ENCODE data around the gene MACROD2.
"Not testable (repeated sequence)": the region's sequence is repeated elsewhere in the genome, so short reads cannot be mapped to it uniquely, and the experiment has no call there.

MACROD2 gene

DNA sequence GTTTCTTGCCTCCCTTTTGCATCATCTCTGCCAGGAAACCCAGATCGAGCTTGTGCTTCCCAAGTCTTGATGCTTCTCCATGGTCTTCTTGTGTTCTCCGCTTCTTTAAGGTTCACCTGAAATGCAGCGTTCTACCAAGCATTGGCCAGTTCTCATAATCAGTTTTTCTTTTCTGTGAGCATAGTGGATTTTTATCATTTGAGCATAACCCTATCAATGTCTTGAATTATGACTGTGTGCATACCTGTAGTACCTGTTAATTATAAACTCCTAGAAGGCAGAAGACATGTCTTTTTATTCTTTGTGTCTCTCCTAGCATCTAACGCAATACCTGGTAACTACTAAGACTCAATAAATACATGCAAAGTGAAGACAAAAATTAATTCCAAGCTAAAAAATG lies 1146.5 kb downstream of the MACROD2 start:
- DNase-seq = no peak

DNA sequence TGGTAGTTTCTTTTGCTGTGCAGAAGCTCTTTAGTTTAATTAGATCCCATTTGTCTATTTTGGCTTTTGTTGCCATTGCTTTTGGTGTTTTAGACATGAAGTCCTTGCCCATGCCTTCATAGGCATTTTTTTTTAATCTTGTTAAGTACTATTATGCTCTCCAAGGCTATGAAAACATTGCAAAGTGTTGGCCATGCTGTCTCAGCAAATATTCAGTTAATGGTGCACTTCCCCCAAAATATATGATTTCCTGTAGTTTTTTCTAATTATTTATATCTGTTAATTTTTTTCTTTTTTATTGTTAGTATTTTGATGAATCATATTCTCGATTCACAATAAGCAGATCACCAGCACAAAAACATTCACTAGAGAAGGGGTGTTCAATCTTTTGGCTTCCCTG lies 1148.2 kb downstream of the MACROD2 start:
- no peak for DNase-seq

DNA sequence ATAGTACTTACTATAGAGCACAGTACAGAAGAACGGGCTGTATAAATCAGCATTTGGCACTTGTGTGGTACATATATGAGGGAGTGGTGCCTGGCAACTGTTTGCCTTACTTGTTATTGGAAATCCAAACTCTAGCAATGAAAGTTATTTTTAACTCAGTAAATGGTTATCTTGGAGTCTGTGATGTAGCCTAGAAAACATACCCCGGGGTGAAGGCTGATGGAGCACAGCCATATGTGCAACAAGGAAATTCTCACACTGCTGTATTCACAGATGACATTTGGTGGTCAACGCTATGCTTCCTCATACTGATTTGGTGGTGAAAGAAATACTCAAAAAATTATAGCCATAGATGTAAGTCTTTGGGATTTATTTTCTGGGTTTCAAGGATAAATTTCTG lies 1149.6 kb downstream of the MACROD2 start:
- no peak for DNase-seq

DNA sequence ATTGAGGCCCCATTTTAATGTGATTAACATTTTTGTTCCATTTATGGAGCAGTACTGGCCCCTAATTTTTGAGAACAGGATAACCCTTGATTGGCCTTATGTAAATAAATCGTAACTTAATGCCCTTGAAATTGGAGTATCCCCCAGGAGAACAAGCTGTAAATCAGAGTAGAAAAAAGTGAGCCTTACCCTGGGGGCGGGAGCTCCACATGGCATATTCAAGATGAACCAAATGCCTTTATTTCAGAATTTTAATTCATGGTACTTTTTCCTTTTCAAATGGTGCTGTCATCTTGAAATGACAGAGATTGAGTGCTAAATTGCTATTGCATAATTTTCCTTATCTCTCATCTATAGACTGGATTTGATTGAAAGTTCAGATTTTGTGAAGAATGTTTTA lies 1151.6 kb downstream of the MACROD2 start:
- no peak for DNase-seq

DNA sequence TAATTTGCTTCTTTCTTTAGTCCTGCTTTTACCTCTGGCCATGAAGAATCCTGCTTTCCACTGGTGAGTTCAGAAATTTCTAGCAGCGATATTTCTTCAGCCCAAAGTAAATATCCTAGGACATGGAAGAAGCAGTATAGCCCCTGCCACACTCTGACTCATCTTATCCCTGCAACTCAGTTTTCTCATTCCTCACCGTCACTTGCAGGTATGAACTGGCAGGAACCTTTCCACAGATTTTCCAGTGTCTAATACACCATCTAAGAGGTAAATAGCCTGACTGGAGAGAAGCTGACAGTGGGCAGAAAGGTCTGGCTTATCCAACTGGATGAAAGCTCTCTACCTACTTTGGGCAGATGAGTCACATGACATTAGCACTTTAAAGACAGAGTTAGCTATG lies 1158.8 kb downstream of the MACROD2 start:
- no peak for DNase-seq

DNA sequence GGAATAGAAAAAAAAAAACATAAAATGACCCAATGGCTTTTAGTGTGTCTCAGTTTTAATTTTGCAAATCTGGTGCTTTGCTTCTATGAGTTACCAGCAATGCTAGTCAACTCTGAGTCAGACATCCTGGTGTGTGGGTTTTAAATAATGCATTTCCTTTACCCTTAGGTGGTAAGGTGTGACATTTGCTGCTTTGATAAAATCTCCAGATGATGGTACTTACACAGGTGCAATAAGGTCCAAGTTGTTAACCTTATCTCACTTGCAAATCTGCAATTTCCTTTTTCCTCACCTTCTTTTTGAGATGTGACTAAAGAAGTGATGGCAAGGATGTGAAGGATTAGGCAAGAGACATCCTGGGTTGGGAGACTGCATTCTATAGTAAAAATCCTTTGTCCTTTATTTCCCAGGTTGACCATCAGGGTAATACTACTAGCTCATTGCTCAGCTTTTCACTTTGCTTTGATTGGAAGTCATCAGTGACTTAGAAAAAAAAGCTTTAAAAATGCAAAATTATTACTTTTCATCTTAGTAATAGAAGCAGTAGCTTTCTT lies 1160.6 kb downstream of the MACROD2 start:
- no peak for DNase-seq

DNA sequence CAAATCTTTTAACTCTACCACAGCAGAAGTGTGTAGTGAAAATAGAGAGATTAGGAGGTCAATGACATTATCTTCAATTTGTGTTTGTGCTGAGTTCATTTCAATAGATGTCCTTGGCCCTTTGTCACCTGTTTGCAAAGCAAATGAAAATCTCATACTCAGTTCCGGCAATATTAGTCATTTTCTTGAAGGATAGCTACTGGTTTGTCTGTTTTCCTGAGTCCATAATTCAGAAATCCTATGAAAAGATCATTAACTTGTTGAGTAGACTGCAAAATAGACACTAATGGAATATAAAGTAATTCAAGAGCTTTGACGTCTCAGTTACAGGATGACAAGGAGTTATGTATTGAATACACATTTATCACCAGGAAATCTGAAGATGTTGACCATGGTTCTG lies 1163.2 kb downstream of the MACROD2 start:
- no peak for DNase-seq

DNA sequence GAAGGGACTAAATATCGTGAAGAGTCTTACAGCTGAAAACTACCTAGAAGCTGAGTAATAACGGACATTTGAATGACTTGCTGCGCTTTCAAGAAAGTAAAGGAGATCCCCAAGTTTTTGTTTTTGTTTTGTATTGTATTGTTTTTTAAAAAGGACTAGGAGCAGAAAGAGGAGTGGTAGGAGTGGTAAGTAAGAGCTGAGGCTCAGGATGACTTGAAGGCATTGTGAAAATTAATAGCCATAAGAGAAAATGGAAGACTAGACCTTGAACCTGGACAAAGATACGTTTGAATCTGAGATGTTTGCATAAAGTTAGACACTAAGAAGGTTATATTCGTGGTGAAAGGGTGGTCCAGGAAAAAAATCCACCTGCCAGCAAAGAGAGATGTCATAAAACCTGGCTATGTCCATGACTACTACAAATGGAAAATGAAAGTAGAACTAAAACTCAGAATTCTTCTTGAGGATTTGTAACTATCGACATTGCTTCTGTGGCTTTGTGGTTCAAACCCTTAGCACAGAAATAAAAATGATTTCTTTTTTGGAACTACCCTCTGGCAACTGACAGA lies 1166.8 kb downstream of the MACROD2 start:
- peak in 1 of 4 experiments; percentile 1 for DNase-seq

DNA sequence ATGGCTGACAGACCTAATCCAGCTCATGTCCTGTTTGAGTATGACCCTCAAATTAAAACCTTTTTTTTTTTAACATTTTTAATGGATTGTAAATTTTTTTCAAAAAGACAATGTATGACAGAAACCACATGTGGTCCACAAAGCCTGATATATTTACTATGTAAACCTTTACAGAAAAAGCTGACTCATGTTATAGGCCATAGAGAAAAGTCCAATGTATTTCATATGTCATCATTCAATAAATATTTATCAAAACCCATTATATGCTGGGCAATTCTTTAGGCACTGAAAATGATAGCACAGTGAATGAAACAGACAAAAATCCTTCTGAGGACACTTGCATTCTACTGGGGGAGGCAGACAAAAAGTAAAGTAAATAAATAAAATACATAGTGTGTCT lies 1168.3 kb downstream of the MACROD2 start:
- DNase-seq = no peak

DNA sequence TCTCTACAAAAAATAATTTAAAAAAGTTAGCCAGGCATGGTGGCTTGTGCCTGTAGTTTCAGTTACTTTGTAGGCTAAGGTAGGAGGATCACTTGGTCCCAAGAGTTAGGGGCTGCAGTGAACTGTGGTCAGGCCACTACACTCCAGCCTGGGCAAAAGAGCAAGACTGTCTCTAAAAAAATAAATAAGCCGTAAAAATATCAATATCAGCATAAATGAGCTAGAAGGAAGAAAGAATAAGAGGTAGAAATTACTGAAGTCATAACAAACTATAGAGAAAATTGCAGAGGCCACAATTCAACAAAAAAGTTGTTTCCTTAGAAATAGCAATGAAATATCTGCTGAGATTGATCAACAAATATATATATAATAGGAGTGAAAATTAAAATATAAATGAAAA lies 1169.4 kb downstream of the MACROD2 start:
- DNase-seq = no peak

DNA sequence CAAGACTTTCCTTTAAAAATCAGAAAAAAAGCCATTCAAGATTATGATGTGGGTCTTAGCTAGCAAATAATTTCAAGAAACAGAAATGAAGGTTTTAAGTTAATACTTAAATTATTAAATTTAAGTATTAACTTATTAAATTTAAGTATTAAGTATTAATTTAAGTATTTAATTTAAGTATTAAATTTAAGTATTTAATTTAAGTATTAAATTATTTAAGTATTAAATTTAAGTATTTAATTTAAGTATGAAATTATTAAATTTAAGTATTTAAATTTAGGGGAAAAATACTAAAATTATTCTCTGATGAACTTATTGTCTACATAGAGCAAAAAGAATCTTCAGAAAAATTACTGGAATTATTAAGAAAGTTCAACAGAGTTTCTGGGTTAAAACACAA lies 1171.4 kb downstream of the MACROD2 start:
- DNase-seq = no peak

DNA sequence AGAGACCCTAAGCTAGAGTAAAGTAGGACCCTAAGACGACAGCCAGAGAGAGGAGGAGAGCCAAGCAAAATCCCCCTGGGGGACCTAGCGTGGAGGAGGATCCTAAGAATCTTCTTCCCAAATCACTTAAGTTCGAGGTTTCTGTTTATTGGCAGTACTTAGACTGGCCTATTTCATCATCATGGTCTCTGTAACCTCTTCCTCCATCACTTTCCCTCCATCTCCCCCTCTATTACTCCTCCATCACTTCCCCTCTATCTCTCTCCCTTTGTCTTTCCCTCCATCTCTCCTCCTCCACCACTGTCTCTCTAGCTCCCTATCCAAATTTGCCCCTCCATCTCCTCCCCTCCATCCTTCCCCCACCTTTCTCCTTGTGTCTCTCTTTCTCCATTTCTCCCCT lies 1175.7 kb downstream of the MACROD2 start:
- DNase-seq = no peak

DNA sequence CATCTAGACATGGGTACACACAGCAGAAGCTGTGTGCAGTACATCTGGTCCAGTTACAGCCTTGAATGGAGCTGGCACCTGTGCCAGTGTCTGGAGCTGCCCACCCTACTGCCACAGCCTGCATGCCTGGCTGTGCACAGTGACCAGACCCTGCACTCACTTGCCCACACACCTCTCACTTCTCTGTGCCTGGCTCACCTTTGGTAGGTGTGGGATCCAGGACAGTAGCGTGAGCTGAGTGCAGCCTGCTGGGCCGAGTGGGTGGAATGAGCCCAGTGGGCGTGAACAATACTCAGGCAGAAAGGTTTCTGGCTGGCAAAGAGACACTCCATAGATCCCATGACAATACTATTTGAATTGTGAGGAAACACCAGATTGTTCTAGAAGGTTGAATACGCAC lies 1181.6 kb downstream of the MACROD2 start:
- DNase-seq = no peak

DNA sequence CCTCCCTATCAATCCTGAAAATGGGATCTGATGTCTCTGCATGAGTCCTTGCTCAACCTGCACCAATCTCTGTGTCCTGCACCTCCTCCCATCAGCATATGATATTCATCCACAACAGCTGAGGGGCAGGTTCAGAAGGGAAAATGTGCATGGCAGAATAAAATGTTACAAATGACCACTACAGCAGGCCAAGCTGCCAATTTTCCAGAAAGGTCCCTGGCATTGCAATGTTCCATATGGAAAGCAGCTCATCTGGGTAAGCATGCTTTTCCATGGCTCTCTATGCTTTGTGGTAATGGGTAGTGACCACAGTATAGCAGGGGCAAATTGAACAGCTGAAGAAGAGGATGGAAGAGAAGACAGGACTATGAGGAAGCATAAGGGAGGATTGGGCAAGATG lies 1183.3 kb downstream of the MACROD2 start:
- DNase-seq = no peak

DNA sequence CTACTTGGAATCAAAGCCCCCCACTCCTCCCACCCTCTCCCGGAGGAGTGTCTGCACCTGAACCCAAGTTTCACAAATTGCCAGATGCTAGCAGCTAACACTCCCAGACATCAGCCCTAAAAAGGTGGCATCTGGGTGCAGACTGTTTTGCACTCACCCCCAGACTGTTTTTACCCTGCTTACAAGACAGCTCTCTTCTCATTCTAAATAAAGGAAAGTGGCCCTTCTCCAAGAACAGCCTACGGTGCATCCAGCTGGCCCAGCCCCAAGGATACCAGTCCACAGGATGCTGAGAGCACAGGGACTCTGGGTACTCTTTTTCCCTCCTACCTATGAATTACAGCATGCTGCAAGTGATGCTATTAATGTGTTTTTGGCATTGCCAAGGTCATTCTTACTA lies 1184.1 kb downstream of the MACROD2 start:
- no peak for DNase-seq

DNA sequence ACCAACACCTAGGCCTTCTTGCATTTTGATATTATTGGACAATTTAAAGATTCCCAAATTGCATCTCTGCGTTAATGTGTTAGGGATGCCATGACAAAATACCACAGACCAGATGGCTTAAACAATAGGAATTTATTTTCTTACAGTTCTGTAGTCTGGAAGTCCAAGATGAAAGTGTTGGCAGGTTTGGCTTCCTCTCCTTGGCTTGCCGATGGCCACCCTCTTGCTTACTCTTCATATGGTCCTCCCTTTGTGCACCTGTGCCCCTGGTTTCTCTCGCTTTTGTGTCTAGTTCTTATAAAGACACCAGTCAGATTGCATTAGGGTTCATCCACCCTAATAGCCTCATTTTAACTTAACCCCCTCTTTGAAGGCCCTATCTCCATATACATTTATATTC lies 1184.5 kb downstream of the MACROD2 start:
- DNase-seq = no peak

DNA sequence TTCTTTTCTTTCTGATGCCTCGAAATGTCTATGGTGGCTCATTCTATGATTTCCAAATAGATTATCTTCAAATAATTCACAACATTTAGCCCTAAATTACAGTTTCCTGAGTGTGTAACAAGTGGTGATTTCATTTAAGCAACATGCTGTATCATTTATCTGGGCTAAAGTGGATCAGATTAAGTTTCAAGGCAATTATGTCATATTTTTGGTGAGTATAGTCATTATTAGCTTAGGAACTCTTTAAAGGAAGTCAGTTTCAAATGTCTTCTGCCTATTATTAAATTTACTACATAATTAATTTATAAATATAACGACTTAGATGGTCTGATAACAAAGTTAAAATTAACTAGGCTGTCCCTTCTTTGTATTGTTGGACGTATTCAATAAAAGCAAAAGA lies 1190.0 kb downstream of the MACROD2 start:
- DNase-seq = no peak

DNA sequence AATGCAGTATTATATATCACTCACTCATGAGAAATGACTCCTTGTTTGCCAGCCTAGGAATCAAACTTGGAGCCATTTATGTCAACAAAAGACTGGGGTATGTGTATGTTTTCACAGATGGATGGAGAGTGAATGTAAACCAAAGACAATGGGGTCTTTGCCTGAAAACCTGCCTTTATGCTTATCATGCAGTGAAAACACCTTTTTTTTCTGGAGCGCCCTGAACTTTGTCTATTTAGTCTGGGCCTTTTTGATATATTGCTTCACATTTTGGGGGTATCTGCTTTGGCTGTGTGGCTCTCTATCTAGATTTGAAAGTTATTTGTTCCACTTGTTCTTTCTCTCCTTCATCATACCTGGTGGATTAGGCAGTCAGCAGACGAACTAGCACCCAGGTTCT lies 1190.6 kb downstream of the MACROD2 start:
- no peak for DNase-seq

DNA sequence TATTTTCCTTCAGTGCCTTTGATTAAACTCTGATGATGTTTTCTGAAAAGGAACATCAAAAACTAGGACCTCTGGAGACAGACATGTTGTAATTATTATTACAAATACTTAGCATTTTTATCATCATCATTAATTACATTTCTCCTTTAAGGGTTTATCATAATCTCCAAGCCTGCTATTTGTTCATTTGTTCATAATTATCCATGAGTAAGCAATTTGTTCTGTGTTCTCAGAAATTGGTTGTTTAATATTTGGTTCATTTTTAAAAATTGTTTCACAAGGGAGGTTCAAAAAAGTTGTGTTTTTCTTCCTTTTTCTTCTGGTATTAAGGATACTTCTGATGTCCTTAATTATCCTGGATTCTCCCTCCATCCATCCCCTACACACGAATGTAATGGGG lies 1192.3 kb downstream of the MACROD2 start:
- no peak for DNase-seq

DNA sequence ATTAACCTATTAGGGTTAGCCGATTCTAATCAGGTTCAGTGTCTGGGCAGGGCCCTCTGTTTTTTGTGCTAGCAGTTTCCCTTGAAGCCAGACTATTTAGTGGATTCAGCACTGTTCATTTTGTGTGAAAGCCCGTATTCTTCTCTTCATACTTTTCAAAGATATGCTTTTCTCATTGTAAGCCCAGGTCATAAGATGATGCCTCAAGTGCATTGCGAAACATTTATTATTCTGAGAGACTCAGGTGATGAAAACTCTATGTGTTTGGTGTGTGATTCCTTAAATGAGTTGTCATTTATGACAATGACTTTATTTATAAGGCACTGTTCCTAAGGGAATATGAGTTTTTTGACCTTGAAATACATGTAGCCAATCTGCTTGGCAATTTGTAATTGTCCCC lies 1193.1 kb downstream of the MACROD2 start:
- no peak for DNase-seq

DNA sequence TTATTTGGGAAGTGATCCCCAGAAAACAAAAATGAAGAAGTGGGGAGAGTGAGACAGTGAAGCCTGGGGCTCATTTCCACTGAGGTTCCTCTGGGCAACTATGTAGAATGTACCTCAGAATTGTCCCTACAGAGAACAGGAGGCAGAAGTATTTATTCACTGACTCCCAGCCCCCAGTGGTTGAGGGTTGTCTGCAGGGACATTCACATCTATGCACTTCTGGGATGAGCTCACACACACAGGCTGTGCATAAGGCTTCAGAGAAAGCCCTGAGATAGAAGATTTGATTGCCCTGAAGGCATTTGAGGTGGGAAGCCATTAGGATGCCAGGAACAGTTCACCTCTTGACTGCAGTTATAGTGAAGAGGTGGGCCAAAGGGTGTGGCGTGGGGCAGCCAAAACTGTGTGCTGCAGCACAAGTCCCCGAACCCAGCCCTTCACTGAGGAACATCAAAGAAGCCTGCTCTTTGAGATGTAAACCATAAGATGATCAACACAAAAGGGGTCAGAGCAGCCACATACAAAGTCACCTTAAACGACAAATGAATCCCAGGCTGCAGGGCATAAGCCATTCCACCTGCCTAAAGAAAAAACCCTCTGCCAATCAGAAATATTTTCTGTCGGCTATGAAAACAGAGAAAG lies 1195.9 kb downstream of the MACROD2 start:
- no peak for DNase-seq

DNA sequence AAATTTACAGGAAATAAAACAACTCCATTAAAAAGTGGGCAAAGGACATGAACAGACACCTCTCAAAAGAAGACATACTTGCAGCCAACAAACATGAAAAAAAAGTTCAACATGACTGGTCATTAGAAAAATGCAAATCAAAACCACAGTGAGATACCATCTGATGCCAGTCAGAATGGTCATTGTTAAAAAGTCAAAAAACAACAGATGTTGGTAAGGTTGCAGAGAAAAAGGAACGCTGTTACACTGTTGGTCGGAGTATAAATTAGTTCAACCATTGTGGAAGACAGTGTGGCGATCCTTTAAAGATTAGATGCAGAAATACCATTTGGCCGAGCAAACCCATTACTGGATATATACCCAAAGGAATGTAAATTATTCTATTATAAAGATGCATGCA lies 1200.1 kb downstream of the MACROD2 start:
- DNase-seq = no peak

DNA sequence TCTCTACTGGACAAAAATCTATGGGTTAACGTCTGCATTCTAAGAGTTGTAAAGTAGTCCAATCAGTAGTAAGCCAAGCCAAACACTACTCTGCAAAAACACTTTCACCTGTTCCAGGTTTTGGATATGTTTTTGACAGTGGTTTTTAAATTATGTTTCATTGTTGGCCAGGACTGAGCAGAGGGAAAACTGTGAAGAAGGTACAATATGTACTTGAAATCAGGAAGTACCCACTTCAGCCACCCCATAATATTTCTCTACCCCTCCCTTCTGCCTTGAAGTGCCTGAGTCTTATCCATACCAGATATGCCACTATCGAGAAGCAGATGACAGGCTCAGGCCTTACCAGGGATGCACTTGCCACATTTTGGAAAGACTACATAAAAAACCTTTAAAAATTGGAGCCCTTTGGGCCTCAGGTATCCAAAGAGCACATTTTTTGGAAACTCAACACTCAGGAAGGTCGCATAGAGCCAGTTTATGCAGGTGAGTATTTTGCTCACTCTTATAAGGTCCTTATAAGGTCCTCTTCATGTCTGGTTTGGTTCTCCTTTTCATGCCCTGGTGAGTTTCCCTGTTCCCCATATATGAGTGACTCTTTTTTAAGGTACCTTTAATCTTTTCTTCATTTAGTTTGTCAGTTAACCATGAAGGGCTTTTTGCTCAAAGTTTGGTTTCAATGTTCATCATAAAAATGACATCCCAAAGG lies 1201.4 kb downstream of the MACROD2 start:
- no peak for DNase-seq

DNA sequence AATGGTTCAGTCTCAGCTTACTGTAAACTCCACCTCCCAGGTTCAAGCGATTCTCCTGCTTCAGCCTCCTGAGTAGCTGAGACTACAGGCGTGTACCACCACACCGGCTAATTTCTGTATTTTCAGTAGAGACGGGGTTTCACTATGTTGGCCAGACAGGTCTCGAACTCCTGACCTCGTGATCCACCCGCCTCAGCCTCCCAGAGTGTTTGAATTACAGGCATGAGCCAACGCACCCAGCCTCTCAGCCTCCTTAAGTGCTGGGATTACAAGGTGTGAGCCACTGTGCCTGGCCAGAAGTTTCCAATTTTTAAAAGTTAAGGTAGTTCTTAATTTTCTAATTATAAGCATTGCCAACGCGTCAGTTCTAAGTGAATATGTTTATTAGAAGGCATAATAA lies 1202.7 kb downstream of the MACROD2 start:
- DNase-seq = not testable (repeated sequence)
